Esophagus squamous epithelium (tissue), 5 donors: ENCODE data around the gene PRKCZ. TPM values are rescaled to one million over a fixed set of nuclear protein-coding genes. Genes with fewer than 3 reads are reported as not detected.
A peak's percentile ranks its signal among the peaks of the same experiment; 100 is the strongest.

Experiments
- DNase-seq: peaks from one replicate; lab custom pipeline; 2025; lab: John Stamatoyannopoulos, UW
- H3K27ac ChIP-seq, 4 donors: fragments of 200-600 bp; sonication (generic); one replicate each; pipeline ENCODE4 v1.5.1; 2016 to 2019; ENCODE audit warnings: mild to moderate bottlenecking in 1 of 4
- H3K27me3 ChIP-seq, 4 donors: fragments of 200-600 bp; sonication (generic); 1 replicate in 3 of 4; 2 replicates in 1 of 4; pipeline versions ENCODE4 v1.5.1 to v1.6.0; 2017 to 2021; ENCODE audit warnings: antibody characterized with exemption in 1 of 4
- H3K36me3 ChIP-seq, 3 donors: fragments of 200-600 bp; sonication (generic); one replicate each; pipeline ENCODE4 v1.5.1; 2016 to 2019
- H3K4me1 ChIP-seq, 3 donors: fragments of 200-600 bp; sonication (generic); one replicate each; pipeline ENCODE4 v1.5.1; 2017 to 2019
- H3K4me3 ChIP-seq, 4 donors: fragments of 200-600 bp; sonication (generic); 1 replicate in 3 of 4; 2 replicates in 1 of 4; pipeline ENCODE4 v1.5.1; 2016 to 2019; ENCODE audit warnings: mild to moderate bottlenecking in 2 of 4, moderate library complexity in 1 of 4
- H3K9me3 ChIP-seq, 3 donors: fragments of 200-600 bp; sonication (generic); one replicate each; pipeline ENCODE4 v1.5.1; 2016 to 2019
- CTCF ChIP-seq, 6 experiments: fragments of 450-650 bp in 4 of 6; fragments of 200-600 bp in 2 of 6; sonication (generic) in 2 of 6; IDR thresholded peaks; one replicate each; pipeline ENCODE4 v1.5.1; 2016 to 2019; ENCODE audit warnings: antibody characterized with exemption in 6 of 6, mild to moderate bottlenecking in 4 of 6, moderate library complexity in 4 of 6
- POLR2A ChIP-seq, 4 donors: fragments of 450-650 bp; IDR thresholded peaks; one replicate each; pipeline ENCODE4 v1.6.1; 2017; ENCODE audit warnings: antibody characterized with exemption in 4 of 4, mild to moderate bottlenecking in 4 of 4, moderate library complexity in 3 of 4
- WGBS, 2 donors: methylation state at CpG; one replicate each; pipeline ENCODE4 v1.1.5; 2018; 5-methylcytosine and 5-hydroxymethylcytosine counted together
- intact Hi-C: fragments of 100-400 bp; cut with DNase I; formaldehyde crosslinking; loops from one replicate; pipeline ENCODE4 v1.15.0; 2022
- total RNA-seq, 4 donors: library from RNA; depleted of rRNA; stranded (reverse); fragments of >200 nt; gene quantifications; one replicate each; pipeline ENCODE4 v1.1.0, GENCODE V29; 2016
- donor health status: DM: yes; HTN: yes; CAD: no.

The PRKCZ gene
- total RNA-seq, 4 donors from 2014 or later, result 14.5 to 23.8 (median 17.5) TPM

- Histone ChIP-seq H3K4me1 (peaks cover 0 to 21% (median 8%) of the 10 kb centered on the region in 3 donors), H3K9me3 (no peaks in the 10 kb centered on the region), H3K27ac (no peak overlapping the region), H3K36me3 (no peaks in the 10 kb centered on the region), H3K4me3 (no peak overlapping the region), H3K27me3 (peaks cover under 1 to 72% (median 7%) of the 10 kb centered on the region in 4 donors)
- intact Hi-C loops, result no loop called here
- no peak for DNase-seq
- TF ChIP-seq POLR2A (IDR thresholded peaks at IDR 0.05) (no peak), CTCF (IDR thresholded peaks at IDR 0.05) (no peak)
- 50 to 52% methylated on average over 20 to 24 of the region's 34 CpGs for WGBS, 2 donors
Measured at GRCh38 chr1:2014741-2015735, 35.2 kb upstream of the PRKCZ start.

- DNase-seq, result no peak
- H3K27me3 ChIP-seq, result peaks cover 6 to 81% (median 12%) of the 10 kb centered on the region in 4 donors
- no peak overlapping the region for H3K27ac ChIP-seq
- H3K4me1 ChIP-seq, result peaks cover 0 to 23% (median 8%) of the 10 kb centered on the region in 3 donors
- H3K4me3 ChIP-seq, result no peak overlapping the region
- intact Hi-C loops, result no loop called here
- WGBS, 2 donors, result 57 to 73% methylated on average over 5 to 7 of the region's 9 CpGs
- H3K36me3 ChIP-seq, result no peaks in the 10 kb centered on the region
- no peaks in the 10 kb centered on the region for H3K9me3 ChIP-seq
- no peak for TF ChIP-seq CTCF (IDR thresholded peaks at IDR 0.05)
Measured at GRCh38 chr1:2016123-2016522, 34.1 kb upstream of the PRKCZ start.

- H3K36me3 ChIP-seq, result no peaks in the 10 kb centered on the region
- TF ChIP-seq CTCF (IDR thresholded peaks at IDR 0.05) (no peak), POLR2A (IDR thresholded peaks at IDR 0.05) (no peak)
- DNase-seq, result no peak
- H3K4me3 ChIP-seq, result no peak overlapping the region
- intact Hi-C loops, result no loop called here
- no peaks in the 10 kb centered on the region for H3K9me3 ChIP-seq
- H3K27ac ChIP-seq, result no peak overlapping the region
- peaks cover 7 to 98% (median 16%) of the 10 kb centered on the region in 4 donors for H3K27me3 ChIP-seq
- 37 to 45% methylated on average over 10 to 16 of the region's 48 CpGs for WGBS, 2 donors
- peaks cover 0 to 23% (median 8%) of the 10 kb centered on the region in 3 donors for H3K4me1 ChIP-seq
Measured at GRCh38 chr1:2018217-2019171, 31.7 kb upstream of the PRKCZ start.

- Histone ChIP-seq H3K36me3 (no peaks in the 10 kb centered on the region), H3K4me1 (peaks cover 0 to 23% (median 8%) of the 10 kb centered on the region in 3 donors), H3K27me3 (peaks cover 7 to 98% (median 16%) of the 10 kb centered on the region in 4 donors), H3K4me3 (peak within 1 kb of the TSS in 3 of 4 donors; percentile 29 to 58 (median 44)), H3K27ac (no peak within 1 kb of the TSS), H3K9me3 (no peaks in the 10 kb centered on the region)
- intact Hi-C loops, result no loop called here
- no peak for TF ChIP-seq POLR2A (IDR thresholded peaks at IDR 0.05)
- no peak for TF ChIP-seq CTCF (IDR thresholded peaks at IDR 0.05)
- WGBS, 2 donors, result no CpG with 5 or more reads among the region's 60 CpGs
- DNase-seq, result no peak
Measured at GRCh38 chr1:2019172-2019543, 31.1 kb upstream of the PRKCZ start, which contains the start of gene GABRD. TSS of gene GABRD (plus strand) at chr1:2019345. CDS start at chr1:2019424, 79 bp downstream.
